Stimulated activated CD4-positive, alpha-beta T cell treated with anti-CD3 and anti-CD28 coated beads, Interleukin-2, amount 100 ng/mL, for 24 hours (primary cell): ENCODE measurements around the gene GANC.
"Not testable (repeated sequence)": the region's sequence is repeated elsewhere in the genome, so short reads cannot be mapped to it uniquely, and the experiment has no call there.

ENCODE experiments used
- DNase-seq, 2 donors: peaks; one replicate each; pipeline ENCODE4 v3.0.0-alpha.2; 2020

GANC gene

GRCh38 chr15:42283671-42284070 lies 10.7 kb downstream of the GANC start:
- DNase-seq = no peak

- no peak for DNase-seq
These were observed 11.6 kb downstream of the GANC start for GRCh38 chr15:42284551-42284950.

- DNase-seq = no peak
These were observed 12.0 kb downstream of the GANC start for GRCh38 chr15:42285034-42285433.

- DNase-seq = no peak
These were observed 13.5 kb downstream of the GANC start for GRCh38 chr15:42286445-42287029.

- no peak for DNase-seq
These were observed 14.9 kb downstream of the GANC start for GRCh38 chr15:42287931-42288330.

- DNase-seq = no peak
These were observed 16.2 kb downstream of the GANC start for GRCh38 chr15:42289166-42289565.

GRCh38 chr15:42301004-42301403 lies 28.0 kb downstream of the GANC start:
- DNase-seq = not testable (repeated sequence)

- DNase-seq = no peak
These were observed 33.7 kb downstream of the GANC start for GRCh38 chr15:42306681-42307080.

- no peak for DNase-seq
These were observed 40.5 kb downstream of the GANC start for GRCh38 chr15:42313463-42313862.

- DNase-seq = no peak
These were observed 41.8 kb downstream of the GANC start for GRCh38 chr15:42314818-42315217.

- no peak for DNase-seq
These were observed 42.5 kb downstream of the GANC start for GRCh38 chr15:42315521-42315920.

GRCh38 chr15:42316282-42316805 lies 43.3 kb downstream of the GANC start:
- not testable (repeated sequence) for DNase-seq

- DNase-seq = no peak
These were observed 46.2 kb downstream of the GANC start for GRCh38 chr15:42319206-42319605.

GRCh38 chr15:42324308-42324707 lies 51.3 kb downstream of the GANC start:
- DNase-seq = no peak

- DNase-seq = no peak
These were observed 56.2 kb downstream of the GANC start for GRCh38 chr15:42329161-42329560.

GRCh38 chr15:42329992-42330391 lies 57.0 kb downstream of the GANC start:
- DNase-seq = no peak

GRCh38 chr15:42331235-42331634 lies 58.2 kb downstream of the GANC start:
- no peak for DNase-seq

GRCh38 chr15:42332331-42332730 lies 59.3 kb downstream of the GANC start:
- DNase-seq = no peak

GRCh38 chr15:42335074-42335473 lies 62.1 kb downstream of the GANC start:
- DNase-seq = no peak

- DNase-seq = not testable (repeated sequence)
These were observed 63.6 kb downstream of the GANC start for GRCh38 chr15:42336650-42337049.

- not testable (repeated sequence) for DNase-seq
These were observed 64.1 kb downstream of the GANC start for GRCh38 chr15:42337104-42337503.

GRCh38 chr15:42338500-42338899 lies 65.5 kb downstream of the GANC start:
- DNase-seq = no peak

GRCh38 chr15:42343596-42344232 lies 70.7 kb downstream of the GANC start:
- no peak for DNase-seq

GRCh38 chr15:42344763-42345162 lies 71.8 kb downstream of the GANC start:
- no peak for DNase-seq

GRCh38 chr15:42345504-42345903 lies 72.5 kb downstream of the GANC start:
- DNase-seq = no peak
